Measurements from ENCODE around the gene SIPA1L3. TPM values are rescaled to one million over a fixed set of nuclear protein-coding genes. Genes with fewer than 3 reads are reported as not detected.

SIPA1L3 gene
- total RNA-seq, 6 experiments from 2014 or later = 9.1 to 20.4 (median 14.9) TPM

GRCh38 chr19:37983916-37984315, 76.9 kb downstream of the SIPA1L3 start:
- Histone ChIP-seq H3K27me3 (no peaks in the 10 kb centered on the region), H3K36me3 (no peaks in the 10 kb centered on the region), H3K27ac (no peak overlapping the region), H3K4me1 (peaks cover 0 to 8% (median 1%) of the 10 kb centered on the region in 4 donors), H3K9me3 (no peaks in the 10 kb centered on the region), H3K4me3 (no peak overlapping the region)
- TF ChIP-seq, protein P1, sequence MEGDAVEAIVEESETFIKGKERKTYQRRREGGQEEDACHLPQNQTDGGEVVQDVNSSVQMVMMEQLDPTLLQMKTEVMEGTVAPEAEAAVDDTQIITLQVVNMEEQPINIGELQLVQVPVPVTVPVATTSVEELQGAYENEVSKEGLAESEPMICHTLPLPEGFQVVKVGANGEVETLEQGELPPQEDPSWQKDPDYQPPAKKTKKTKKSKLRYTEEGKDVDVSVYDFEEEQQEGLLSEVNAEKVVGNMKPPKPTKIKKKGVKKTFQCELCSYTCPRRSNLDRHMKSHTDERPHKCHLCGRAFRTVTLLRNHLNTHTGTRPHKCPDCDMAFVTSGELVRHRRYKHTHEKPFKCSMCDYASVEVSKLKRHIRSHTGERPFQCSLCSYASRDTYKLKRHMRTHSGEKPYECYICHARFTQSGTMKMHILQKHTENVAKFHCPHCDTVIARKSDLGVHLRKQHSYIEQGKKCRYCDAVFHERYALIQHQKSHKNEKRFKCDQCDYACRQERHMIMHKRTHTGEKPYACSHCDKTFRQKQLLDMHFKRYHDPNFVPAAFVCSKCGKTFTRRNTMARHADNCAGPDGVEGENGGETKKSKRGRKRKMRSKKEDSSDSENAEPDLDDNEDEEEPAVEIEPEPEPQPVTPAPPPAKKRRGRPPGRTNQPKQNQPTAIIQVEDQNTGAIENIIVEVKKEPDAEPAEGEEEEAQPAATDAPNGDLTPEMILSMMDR (IDR thresholded peaks at IDR 0.05) = no peak
- TF ChIP-seq POLR2A (IDR thresholded peaks at IDR 0.05) = no peak
- ATAC-seq (no peak), DNase-seq (no peak)
- intact Hi-C loops (cut with DNase I) = no loop called here
- 94% methylated on average over 10 of the region's 10 CpGs for WGBS (ENCODE audit: insufficient coverage, low coverage, low lambda C conversion rate, missing lambda C conversion rate)

GRCh38 chr19:37986048-37986750, 79.2 kb downstream of the SIPA1L3 start:
- DNase-seq (no peak), ATAC-seq (no peak)
- no peaks in the 10 kb centered on the region for H3K27me3 ChIP-seq
- H3K4me3 ChIP-seq = no peak overlapping the region
- no peaks in the 10 kb centered on the region for H3K9me3 ChIP-seq
- no peaks in the 10 kb centered on the region for H3K36me3 ChIP-seq
- no peak overlapping the region for H3K27ac ChIP-seq
- 62% methylated on average over 7 of the region's 10 CpGs for WGBS (ENCODE audit: insufficient coverage, low coverage, low lambda C conversion rate, missing lambda C conversion rate)
- H3K4me1 ChIP-seq = peaks cover 0 to 21% (median 8%) of the 10 kb centered on the region in 4 donors
- intact Hi-C loops (cut with DNase I) = no loop called here
- TF ChIP-seq, protein P1 (IDR thresholded peaks at IDR 0.05) = no peak
- TF ChIP-seq POLR2A (IDR thresholded peaks at IDR 0.05) = no peak

- DNase-seq (no peak), ATAC-seq (no peak)
- H3K4me3 ChIP-seq = no peak overlapping the region
- no peaks in the 10 kb centered on the region for H3K36me3 ChIP-seq
- peaks cover 0 to 21% (median 8%) of the 10 kb centered on the region in 4 donors for H3K4me1 ChIP-seq
- no peaks in the 10 kb centered on the region for H3K9me3 ChIP-seq
- H3K27ac ChIP-seq = no peak overlapping the region
- TF ChIP-seq, protein P1 (IDR thresholded peaks at IDR 0.05) = no peak
- TF ChIP-seq POLR2A (IDR thresholded peaks at IDR 0.05) = no peak
- H3K27me3 ChIP-seq = no peaks in the 10 kb centered on the region
- WGBS (ENCODE audit: insufficient coverage, low coverage, low lambda C conversion rate, missing lambda C conversion rate) = 90% methylated on average over 8 of the region's 12 CpGs
- intact Hi-C loops (cut with DNase I) = no loop called here
Observed at GRCh38 chr19:37987356-37988332, 80.6 kb downstream of the SIPA1L3 start.

DNA sequence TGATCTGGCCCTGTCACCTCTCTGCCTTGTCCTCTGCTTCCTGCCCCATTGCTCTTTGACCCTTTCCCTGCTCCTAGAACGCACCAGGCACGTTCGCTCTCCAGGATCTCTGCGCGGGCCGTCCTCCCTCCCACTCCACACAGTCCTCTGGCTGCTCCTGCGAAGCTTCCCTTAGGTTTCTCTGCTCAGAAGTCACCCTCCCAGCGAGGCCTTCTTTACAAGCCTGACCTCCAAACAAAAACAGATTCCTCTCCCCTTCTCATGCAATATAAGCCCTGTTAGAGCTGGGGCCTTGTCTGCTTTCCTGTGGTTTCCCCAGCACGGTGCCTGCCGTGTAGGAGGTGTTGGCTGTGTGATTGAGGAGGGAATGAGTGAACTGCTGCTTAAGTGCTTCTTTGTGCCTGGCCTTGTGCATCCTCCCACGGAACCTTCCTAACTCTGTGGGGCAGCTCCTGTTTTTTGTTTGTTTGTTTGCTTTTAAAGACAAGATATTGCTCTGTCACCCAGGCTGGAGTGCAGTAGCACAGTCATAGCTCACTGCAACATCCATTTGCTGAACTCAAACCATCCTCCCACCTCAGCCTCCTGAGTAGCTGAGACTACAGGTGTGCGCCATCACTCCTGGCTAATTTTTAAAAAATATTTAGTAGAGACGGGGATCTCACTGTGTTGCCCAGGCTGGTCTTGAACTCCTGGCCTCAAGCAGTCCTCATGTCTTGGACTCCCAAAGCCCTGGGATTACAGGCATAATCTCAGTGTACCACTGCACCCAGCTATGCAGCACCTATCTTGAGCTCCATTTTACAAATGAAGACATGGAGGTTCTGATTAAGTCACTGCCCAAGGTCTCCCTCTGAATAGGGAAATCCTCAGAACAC, 82.0 kb downstream of the SIPA1L3 start:
- WGBS (ENCODE audit: insufficient coverage, low coverage, low lambda C conversion rate, missing lambda C conversion rate) = 40% methylated on average over 9 of the region's 13 CpGs
- TF ChIP-seq, protein P1 (IDR thresholded peaks at IDR 0.05) = no peak
- no peak for TF ChIP-seq POLR2A (IDR thresholded peaks at IDR 0.05)
- Histone ChIP-seq H3K4me1 (peaks cover 0 to 21% (median 8%) of the 10 kb centered on the region in 4 donors), H3K4me3 (no peak overlapping the region), H3K9me3 (no peaks in the 10 kb centered on the region), H3K27ac (no peak overlapping the region), H3K27me3 (no peaks in the 10 kb centered on the region), H3K36me3 (no peaks in the 10 kb centered on the region)
- DNase-seq = peak; percentile 44 to 68 (median 66)
- ATAC-seq = peak; percentile 77 to 92 (median 80)
- intact Hi-C loops (cut with DNase I) = no loop called here
